ENCODE measurements around the gene MAFF.
A peak's percentile ranks its signal among the peaks of the same experiment; 100 is the strongest.

Gene MAFF

DNA sequence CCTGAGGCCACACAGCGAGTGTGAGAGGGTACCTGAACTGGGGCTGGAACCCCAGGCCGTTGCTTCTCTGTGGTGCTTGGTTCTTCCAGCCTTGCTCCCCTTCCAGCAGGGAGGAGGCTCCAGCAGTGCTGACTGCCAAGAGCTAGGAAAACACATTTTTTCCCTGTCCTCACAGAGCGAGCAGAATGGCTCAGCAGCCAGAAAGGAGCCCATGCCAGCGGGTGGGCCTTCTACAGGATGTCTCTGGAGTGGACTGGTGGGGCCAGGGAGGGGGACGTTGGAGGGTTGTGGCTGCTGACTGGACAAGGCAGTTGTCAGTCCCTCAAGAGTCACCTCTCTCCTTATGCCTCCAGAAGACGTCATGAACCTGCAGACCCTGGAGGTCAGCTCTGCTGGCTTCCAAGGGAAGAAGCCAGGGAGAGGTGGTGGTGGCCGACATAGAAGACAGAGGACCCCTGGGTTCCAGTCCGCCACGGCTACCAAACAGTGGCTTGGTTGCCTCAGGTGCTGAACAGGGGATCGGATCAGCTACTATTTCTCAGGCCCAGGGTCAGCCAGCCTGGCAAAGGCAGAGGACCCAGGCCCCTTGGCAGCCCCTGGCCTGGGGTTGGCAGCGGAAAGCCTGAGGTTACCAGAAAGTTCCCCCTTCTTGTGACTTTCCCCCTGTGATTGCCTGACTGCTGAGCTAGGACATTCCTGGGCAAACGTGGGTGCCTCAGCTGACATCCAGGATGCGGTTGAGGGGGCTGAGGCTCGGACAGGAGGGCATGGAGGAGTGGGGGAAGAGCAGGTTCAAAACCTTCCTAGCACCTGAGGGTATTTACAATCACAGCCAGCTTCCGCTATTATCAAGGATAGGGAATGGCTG is 3.7 kb downstream of the MAFF start:
- DNase-seq, result no peak

DNA sequence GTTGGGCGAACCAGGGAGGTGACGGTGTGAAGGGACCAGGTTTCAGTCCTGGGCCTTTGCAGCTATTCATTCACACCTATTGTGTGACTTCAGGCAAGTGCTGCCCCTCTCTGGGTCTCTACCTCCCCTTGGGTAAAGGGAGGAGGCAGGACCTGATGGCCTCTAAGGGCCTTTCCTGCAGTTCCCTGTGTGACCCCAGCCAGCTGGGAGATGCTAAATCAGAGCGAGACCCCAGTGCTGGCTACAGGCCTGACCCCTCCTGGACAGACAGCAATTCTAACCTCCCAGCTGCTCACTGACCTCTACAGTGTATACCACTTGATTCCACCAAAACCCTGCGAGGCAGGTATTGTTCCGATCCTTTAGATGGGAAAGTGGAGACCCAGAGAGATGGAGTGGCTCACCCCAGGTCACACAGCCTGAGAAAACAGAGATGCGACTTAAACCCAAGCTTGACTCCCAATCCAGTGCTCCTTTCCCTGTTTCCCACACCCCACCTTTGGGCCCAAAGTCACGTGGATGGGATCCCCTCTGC is 6.2 kb downstream of the MAFF start:
- DNase-seq, result no peak

DNA sequence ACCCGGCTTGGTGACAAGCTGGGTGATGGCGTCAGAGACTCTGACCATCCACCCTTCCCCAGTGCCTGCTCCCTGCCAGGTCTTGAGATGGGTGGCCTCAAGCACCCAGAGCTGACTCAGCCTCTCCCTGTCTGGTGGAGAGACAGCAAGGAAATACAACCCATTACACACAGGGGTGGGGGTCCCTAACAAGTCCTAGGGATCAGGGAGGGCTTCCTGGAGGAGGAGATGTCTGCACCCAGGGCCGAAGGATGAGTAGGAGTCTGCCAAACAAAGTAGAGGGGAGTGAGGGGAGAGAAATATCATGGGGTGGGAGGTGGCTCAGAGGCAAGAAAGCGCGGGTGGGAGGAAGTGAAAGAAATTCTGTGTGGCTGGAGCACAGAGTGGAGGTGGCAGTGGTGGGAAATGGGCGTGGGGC is 6.8 kb downstream of the MAFF start:
- no peak for DNase-seq

DNA sequence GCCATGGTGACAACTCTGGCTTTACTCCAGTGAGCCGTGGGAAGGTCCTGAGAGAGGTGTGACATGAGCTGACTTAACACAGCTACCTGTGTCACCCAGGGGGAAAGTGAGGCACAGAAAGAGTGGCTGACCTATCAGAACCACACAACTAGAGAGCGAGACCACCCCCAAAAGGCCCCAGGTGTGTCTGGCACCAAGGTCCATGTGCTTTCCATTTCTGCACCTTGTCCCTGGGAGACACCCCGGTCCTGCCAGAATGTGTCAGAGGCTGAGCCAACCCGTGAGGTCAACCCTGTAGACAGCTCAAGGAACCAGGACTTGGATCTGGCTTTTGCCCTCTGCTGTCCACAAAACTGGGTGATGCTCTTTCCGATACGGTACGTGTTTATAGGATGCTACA is 9.8 kb downstream of the MAFF start:
- no peak for DNase-seq

GRCh38 chr22:38212442-38212841 is 10.6 kb downstream of the MAFF start:
- DNase-seq, result no peak

- no peak for DNase-seq
These were observed 11.7 kb downstream of the MAFF start for GRCh38 chr22:38213319-38213989.

GRCh38 chr22:38213990-38214301 is 12.2 kb downstream of the MAFF start:
- DNase-seq, result no peak

DNA sequence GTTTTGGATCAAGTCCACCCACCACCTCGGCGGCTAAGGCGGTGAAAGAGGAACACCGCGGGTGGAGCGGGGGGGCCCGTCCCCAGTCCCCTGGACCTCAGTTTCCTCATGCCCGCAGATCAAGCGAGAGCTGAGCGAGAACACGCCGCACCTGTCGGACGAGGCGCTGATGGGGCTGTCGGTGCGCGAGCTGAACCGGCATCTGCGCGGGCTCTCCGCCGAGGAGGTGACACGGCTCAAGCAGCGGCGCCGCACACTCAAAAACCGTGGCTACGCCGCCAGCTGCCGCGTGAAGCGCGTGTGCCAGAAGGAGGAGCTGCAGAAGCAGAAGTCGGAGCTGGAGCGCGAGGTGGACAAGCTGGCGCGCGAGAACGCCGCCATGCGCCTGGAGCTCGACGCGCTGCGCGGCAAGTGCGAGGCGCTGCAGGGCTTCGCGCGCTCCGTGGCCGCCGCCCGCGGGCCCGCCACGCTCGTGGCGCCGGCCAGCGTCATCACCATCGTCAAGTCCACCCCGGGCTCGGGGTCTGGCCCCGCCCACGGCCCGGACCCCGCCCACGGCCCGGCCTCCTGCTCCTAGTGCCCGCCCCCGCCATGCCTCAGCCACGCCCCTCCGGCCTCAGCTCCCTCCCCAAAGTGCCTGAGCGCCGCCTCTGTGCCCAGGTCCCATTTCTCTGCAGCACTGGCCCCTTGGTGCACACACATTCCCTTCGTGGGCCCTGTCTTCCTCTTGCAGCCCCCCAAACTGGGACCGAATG is 12.7 kb downstream of the MAFF start:
- peak; percentile 52 for DNase-seq

DNA sequence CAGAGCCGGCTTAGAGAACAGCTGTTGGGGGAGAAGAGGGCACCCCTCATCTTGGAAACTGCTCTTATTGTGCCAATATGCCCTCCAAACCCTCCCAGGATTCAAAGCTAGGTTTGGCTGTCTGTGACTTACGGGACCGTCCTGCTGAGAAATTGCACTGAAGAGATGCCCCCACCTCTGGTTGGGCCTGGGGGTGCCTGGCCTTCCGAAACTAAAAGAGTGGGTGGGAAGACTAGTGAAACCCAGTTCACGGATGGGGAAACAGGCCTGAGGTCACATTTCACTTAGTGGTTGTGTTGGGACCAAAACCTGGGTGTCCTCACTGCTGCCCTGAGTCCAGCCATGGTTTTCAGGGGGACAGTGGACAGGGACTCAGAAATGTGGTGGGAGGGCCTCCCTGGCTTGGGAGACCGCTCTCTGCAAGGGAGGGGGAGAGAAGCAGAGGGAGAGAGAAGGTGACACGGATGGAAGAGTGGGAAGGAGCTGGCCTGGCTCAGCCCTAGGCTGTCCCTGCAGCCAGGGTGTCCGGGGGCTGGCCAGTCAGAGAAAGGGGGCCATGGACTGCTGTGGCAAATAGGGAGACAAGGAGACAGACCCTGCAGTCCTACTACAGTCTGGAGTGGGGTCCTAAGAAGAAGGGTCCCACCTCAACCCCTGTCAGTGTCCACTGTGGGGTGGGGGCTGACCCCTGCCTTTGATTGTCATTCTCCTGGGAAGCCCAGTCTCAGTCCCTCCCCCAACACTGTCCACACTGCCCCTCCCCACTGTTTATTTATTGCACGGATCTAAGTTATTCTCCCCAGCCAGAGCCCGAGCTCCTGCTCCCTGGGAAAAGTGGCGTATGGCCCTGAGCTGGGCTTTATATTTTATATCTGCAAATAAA is 13.6 kb downstream of the MAFF start:
- no peak for DNase-seq

DNA sequence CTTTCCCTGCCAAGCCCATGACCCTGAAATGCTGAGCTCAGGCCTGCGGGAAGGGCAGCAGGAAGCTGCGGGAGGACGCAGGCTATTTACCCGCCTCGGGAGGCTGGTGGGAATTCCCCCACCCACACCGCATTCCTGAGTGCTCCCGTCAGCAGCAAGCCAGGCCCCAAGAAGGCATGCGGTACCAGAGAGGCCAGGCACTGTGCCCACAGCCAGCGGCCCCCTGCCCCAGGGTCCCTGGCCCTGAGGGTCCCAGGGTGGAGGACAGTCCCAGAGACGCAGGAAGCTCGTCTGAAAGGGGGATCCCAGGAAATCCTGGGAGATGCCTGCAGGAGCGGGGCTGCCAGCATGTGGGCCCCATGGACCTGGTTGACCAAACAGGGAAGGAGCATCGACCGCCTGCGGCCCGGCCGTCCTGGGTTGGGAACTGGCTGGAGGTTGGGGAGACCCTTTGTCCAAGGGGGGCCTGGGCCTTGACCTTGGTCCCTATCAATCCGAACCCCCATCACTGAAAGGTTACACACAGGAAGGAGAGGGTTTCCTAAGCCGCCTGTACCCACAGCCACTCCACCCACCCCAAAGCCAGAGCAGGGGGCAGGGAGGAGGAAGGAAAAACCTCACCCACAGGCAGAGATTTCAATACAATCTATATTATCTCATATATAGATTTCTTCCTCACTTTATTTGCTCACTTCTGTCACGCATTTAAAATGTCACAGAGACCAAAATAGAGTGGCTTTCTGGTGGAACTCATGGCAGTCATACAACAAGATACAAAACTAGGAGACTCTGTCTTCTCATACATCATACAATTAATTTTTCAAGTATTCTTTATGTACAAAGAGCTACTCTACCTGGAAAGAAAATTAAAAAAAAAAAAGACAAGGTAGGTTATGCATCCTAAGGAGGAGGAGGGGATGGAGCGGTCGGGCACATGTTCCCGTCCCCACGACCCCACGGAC is 17.1 kb downstream of the MAFF start:
- no peak for DNase-seq

GRCh38 chr22:38219632-38220031 is 17.8 kb downstream of the MAFF start:
- no peak for DNase-seq

DNA sequence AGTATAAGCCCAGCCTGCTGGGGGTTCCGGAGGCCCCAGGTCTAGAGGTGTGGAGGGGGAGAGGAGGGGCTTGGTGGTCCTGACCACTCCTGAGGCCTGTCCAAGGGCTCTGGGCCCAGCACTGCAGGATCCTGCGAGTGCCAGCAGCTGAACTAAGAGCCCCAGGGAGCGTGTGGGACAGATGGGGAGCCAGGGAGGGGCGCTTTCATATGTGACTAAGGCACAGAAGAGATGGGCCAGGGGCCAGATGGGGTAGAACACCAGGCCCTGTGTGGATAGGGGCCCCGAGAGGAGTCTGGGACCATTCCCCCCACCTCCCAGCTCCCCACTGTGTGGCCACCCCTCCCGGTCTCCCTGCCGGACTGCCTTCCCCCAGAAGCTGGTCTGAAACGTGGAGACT is 18.4 kb downstream of the MAFF start:
- no peak for DNase-seq

GRCh38 chr22:38220653-38221386 is 19.0 kb downstream of the MAFF start:
- no peak for DNase-seq

DNA sequence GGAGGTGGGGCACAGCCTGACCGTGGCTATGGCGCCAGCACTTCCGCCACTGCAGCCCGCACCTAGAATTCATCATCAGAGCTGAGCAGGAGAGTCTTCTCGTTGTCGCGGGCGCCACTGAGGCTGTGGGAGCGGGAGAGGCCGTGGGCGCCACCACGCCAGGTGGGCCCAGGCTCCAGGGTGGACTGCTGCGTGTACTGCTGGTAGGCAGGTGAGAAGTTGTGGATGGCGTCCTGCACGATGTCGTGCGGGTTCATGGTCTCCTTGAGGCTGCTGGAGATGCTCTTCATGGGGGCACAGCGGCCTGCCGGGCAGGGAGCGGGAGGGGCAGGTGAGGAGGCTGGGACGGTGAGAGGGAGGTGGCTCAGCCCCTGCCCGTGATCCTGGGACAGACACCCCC is 19.6 kb downstream of the MAFF start:
- DNase-seq, result no peak

DNA sequence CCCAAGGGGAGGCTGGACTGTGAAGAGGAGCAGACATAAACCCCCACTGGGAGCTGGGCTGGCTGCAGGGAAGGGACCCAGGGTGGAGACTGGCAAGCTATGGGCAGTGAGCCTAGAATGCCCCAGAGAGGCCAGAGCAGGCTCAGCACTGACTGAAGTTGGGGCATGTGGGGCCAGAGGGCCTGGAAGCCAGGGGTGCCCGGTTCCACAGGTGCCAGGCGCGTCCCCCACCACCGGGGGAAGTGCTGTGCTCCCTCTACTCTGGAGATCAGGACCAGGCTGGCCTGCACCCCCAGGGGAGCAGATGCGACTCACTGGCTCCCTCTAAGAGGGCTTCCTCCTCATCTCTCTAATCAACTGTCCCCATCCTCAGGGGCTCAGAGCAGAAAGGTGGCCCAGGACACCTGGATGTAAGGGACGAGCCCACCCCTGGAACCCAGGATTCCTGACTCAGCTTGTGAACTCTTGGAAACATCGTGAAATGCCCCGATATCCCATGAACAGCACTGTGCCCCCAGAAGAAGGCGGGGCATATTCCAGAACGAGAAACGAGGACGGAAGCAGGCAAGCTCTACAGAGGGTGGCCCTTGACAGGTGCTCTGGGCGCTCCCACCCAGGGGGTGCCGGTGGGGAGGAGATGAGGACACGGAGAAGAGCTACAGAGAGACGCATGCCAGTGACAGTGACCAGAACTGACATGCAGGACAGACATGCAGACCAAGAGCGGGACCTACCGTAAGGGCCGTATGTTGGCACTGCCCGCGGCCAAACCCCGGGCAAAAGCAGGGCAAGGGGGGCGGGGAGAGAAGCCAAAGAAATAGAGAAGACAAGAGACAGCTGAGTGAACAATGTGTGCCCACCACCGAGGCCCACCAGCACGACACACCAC is 20.4 kb downstream of the MAFF start:
- no peak for DNase-seq

DNA sequence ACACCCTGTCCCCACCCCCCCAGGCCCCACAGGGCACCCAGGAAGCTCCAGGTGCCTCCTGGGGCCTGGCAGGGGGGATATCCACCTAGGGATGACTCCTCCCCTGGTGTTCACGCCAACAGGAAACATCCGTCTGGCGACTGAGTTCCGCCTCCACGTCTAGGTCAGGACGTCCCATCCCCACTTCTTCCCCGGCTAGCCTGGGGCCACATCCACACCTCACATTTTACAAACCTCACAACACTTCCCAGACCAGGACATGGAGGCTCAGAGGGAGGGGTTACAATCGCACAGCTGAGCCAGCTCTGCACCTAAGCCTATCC is 21.0 kb downstream of the MAFF start:
- no peak for DNase-seq

- DNase-seq, result no peak
These were observed 21.6 kb downstream of the MAFF start for GRCh38 chr22:38223289-38223960.

DNA sequence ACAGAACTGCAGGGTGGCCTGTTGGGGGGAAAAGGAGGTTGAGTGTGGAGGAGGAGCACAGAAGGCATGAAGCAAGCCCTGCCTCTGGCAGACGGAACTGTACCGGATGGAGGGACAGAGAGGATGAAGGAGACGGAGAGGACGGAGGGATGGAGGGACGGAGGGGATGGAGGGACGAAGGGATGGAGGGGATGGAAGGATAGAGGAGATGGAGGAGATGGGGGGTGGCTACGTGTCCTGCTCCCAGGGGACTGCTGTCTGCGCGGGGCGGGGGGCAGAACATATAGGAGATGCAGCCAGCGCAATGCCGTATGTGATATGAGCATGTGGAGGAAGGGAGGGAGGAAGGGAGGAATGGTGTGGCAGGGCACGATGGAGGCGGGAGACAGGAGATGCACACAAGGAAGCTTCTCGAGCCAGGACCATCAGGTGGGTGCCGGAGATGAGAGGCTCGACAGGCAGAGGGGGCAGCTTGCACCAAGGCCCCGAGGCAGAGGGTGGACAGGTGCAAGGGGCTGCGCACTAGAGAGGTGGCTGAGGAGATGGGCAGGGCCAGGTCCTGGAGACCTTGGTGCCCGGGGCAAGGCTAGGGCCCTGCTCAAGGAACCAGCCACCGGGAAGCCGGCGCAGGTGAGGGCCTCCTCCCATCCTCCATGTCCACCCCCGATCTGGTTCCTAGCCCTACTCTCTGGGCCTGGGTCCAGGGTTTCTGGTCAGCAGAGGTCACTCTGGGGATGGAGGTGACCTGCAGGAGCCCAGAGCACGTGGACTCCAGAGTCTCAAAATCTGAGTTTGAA is 25.3 kb downstream of the MAFF start:
- no peak for DNase-seq
